WTC11 (cell line): Measurements from ENCODE around the gene DTHD1. TPM values are rescaled to one million over a fixed set of nuclear protein-coding genes. Genes with fewer than 3 reads are reported as not detected.

ENCODE experiments used
- ATAC-seq: fragments of 200-7000 bp; cut with Tn5 transposase; 2 replicates; pipeline ENCODE4 v1.10.0; 2021; ENCODE audit warnings: mild to moderate bottlenecking, moderate library complexity
- CTCF ChIA-PET: fragments of 300-600 bp; sonication (Branson Sonifier 250); formaldehyde crosslinking; loops from one replicate; lab custom pipeline; 2021; ENCODE audit warnings: antibody characterized with exemption; lab: Charles Lee
- POLR2A ChIA-PET: fragments of 350-600 bp; sonication (Branson Sonifier 250); formaldehyde crosslinking; loops from one replicate; lab custom pipeline; 2021; ENCODE audit warnings: antibody characterized with exemption; lab: Charles Lee
- DNase-seq: peaks from one replicate; pipeline ENCODE4 v3.0.0; 2021; ENCODE audit warnings: low spot score
- H3K27ac Mint-ChIP-seq: 2 replicates; pipeline ENCODE4 v1.8.0; 2021; ENCODE audit warnings: mixed read lengths
- H3K27me3 Mint-ChIP-seq: 2 replicates; pipeline ENCODE4 v1.8.0; 2021; ENCODE audit warnings: low read depth, mild to moderate bottlenecking, moderate library complexity, mixed read lengths
- H3K36me3 Mint-ChIP-seq: 2 replicates; pipeline ENCODE4 v1.8.0; 2021; ENCODE audit warnings: mixed read lengths
- H3K4me1 Mint-ChIP-seq: 2 replicates; pipeline ENCODE4 v1.8.0; 2022; ENCODE audit warnings: mixed read lengths
- H3K4me3 Mint-ChIP-seq: 2 replicates; pipeline ENCODE4 v1.8.0; 2021; ENCODE audit warnings: mild to moderate bottlenecking, moderate library complexity, mixed read lengths
- H3K9me3 Mint-ChIP-seq: 2 replicates; pipeline ENCODE4 v1.8.0; 2021; ENCODE audit warnings: mixed read lengths
- GRHL2 ChIP-seq: fragments of 250-450 bp; sonication (Bioruptor Pico); IDR thresholded peaks from 2 replicates; pipeline ENCODE4 v1.8.0; 2022; ENCODE audit warnings: mild to moderate bottlenecking, moderate library complexity; ENCODE audit not compliant: insufficient replicate concordance, severe bottlenecking
- GTF2I ChIP-seq: fragments of 250-450 bp; sonication (Bioruptor Pico); conservative IDR thresholded peaks from 2 replicates; pipeline ENCODE4 v1.4.0; 2021; ENCODE audit warnings: mild to moderate bottlenecking
- KAT7 ChIP-seq: sonication (generic); formaldehyde crosslinking; IDR thresholded peaks from 2 replicates; pipeline ENCODE4 v1.8.1; 2023; ENCODE audit warnings: missing genetic modification reagents, mild to moderate bottlenecking, borderline replicate concordance
- MXD4 ChIP-seq: fragments of 250-450 bp; sonication (Bioruptor Pico); IDR thresholded peaks from 2 replicates; pipeline ENCODE4 v1.8.0; 2021; ENCODE audit warnings: mild to moderate bottlenecking, moderate library complexity, borderline replicate concordance
- NFATC4 ChIP-seq: fragments of 250-450 bp; sonication (Bioruptor Pico); IDR thresholded peaks from 2 replicates; pipeline ENCODE4 v1.9.0; 2021; ENCODE audit warnings: mild to moderate bottlenecking
- OVOL2 ChIP-seq: fragments of 250-450 bp; sonication (Bioruptor Pico); IDR thresholded peaks from 2 replicates; pipeline ENCODE4 v1.9.0; 2021; ENCODE audit warnings: mild to moderate bottlenecking, borderline replicate concordance
- SOX15 ChIP-seq: fragments of 250-450 bp; sonication (Bioruptor Pico); IDR thresholded peaks from 2 replicates; pipeline ENCODE4 v1.9.0; 2021; ENCODE audit warnings: mild to moderate bottlenecking
- SP1 ChIP-seq: sonication (generic); formaldehyde crosslinking; conservative IDR thresholded peaks from 2 replicates; pipeline ENCODE4 v1.8.1; 2022; ENCODE audit warnings: missing genetic modification reagents
- ZNF138 ChIP-seq: sonication (generic); formaldehyde crosslinking; conservative IDR thresholded peaks from 2 replicates; pipeline ENCODE4 v1.8.1; 2022; ENCODE audit warnings: mild to moderate bottlenecking, moderate library complexity, missing genetic modification reagents
- ZNF416 ChIP-seq: fragments of 250-450 bp; sonication (Bioruptor Pico); IDR thresholded peaks from 2 replicates; pipeline ENCODE4 v1.9.0; 2021; ENCODE audit warnings: mild to moderate bottlenecking, inconsistent platforms
- ZNF671 ChIP-seq: fragments of 250-450 bp; sonication (Bioruptor Pico); IDR thresholded peaks from 2 replicates; pipeline ENCODE4 v1.8.0; 2021; ENCODE audit warnings: mild to moderate bottlenecking
- total RNA-seq: library from RNA; stranded (reverse); gene quantifications from 3 replicates; pipeline ENCODE4 v1.2.3, GENCODE V29; 2021
- TF ChIP-seq, protein P1 (sequence below): sonication (generic); formaldehyde crosslinking; IDR thresholded peaks from 2 replicates; pipeline ENCODE4 v1.8.0; 2023; ENCODE audit warnings: mild to moderate bottlenecking, missing genetic modification reagents
- TF ChIP-seq, protein P2 (sequence below): sonication (generic); formaldehyde crosslinking; IDR thresholded peaks from 2 replicates; pipeline ENCODE4 v1.8.1; 2023; ENCODE audit warnings: mild to moderate bottlenecking, moderate library complexity, missing genetic modification reagents
- TF ChIP-seq, protein P3 (sequence below): fragments of 250-450 bp; sonication (Bioruptor Pico); IDR thresholded peaks from 2 replicates; pipeline ENCODE4 v1.8.0; 2021; ENCODE audit warnings: mild to moderate bottlenecking
- TF ChIP-seq, protein P4 (sequence below): sonication (generic); formaldehyde crosslinking; conservative IDR thresholded peaks from 2 replicates; pipeline ENCODE4 v1.8.1; 2023; ENCODE audit warnings: mild to moderate bottlenecking, low read depth, missing genetic modification reagents, moderate library complexity
- TF ChIP-seq, protein P5 (sequence below): sonication (generic); formaldehyde crosslinking; IDR thresholded peaks from 2 replicates; pipeline ENCODE4 v1.8.1; 2023; ENCODE audit warnings: mild to moderate bottlenecking, missing genetic modification reagents
- TF ChIP-seq, protein P6 (sequence below): sonication (generic); formaldehyde crosslinking; conservative IDR thresholded peaks from 2 replicates; pipeline ENCODE4 v1.8.1; 2022; ENCODE audit warnings: mild to moderate bottlenecking, missing genetic modification reagents

DTHD1 gene
- total RNA-seq, 1 experiment from 2014 or later: not detected

DNA sequence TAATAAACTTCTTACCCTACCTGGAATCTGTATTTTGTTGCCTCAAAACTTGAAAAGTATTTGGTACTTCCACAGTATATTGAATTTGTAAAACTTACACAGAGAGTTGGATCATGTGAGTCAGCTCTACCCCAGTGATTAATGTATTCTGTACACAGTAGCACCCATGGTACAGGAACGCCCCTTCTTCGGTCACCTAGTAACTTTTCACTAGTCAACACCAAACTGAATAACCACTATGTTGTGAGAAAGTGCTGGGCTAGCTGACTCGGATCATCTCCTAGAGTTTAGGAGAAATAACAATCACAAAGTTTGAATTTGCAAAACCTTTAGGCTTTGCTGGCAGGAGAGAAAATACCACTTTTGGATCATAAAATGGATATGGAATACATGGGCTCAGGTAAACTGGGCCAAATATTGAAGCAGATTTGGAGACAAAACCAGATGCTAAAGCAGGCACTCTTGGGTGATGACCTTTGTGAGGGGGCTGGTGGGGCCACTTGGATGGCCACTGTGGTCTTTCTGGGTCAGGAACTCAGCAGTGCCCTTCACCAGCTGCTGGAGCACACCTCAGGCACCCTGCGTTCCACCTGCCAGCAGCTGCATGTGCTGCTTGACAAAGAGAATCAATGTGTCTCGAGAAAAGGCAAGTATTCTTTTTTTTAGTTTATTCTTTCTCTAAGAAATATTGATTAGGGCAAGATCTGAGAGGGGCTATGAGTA is at the start of gene DTHD1 (continued):
- TF ChIP-seq GRHL2 (CRISPR knock-in tag) (no peak), KAT7 (CRISPR knock-in tag) (no peak)

DNA sequence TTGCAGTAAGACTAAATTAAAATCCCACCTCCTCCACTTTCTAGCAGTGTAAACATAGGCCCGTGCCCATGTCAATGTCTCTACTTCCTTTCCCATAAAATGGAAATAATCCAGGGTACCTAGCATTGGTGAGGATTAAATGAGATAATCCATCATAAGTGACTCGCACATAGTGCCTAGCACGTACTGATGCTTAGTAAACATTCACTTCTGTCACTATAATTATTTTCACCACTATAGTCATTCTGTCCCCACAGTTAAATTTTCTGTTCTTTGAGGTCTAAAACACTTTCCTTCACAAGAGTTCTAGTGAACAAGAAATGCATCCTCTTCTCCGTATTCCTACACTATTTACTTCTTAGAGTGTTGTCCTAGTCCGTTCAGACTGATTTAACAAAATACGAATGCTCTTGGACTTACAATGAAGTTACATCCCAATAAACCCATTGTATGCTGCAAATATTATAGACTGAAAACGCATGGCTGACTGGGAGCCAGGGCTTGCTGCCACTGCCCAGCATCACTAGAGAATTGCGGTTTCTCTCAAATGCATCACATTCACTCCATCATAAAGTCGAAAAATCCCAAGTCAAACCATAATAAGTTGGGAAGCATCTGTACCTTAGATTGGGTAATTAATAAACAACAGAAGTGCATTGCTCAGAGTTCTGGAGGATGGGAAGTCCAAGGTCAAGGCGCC is 47.7 kb upstream of the DTHD1 start:
- Mint-ChIP-seq H3K9me3 (peaks cover 8% of the 10 kb centered on the region; the same call in 1 of the 2 replicates), H3K4me3 (no peak overlapping the region), H3K36me3 (no peaks in the 10 kb centered on the region), H3K27me3 (0 out of 2 replicates have a peak, but pooled peaks cover 2% of the 10 kb centered on the region), H3K27ac (no peak overlapping the region), H3K4me1 (no peaks in the 10 kb centered on the region)
- POLR2A ChIA-PET: no interaction called here
- DNase-seq: no peak
- TF ChIP-seq ZNF671 (no peak), GTF2I (no peak), OVOL2 (CRISPR knock-in tag) (no peak), MXD4 (CRISPR knock-in tag) (no peak), NFATC4 (CRISPR knock-in tag) (no peak), ZNF138 (CRISPR knock-in tag) (no peak), ZNF416 (CRISPR knock-in tag) (no peak), SP1 (CRISPR knock-in tag) (no peak), SOX15 (CRISPR knock-in tag) (no peak)
- TF ChIP-seq, protein P1, sequence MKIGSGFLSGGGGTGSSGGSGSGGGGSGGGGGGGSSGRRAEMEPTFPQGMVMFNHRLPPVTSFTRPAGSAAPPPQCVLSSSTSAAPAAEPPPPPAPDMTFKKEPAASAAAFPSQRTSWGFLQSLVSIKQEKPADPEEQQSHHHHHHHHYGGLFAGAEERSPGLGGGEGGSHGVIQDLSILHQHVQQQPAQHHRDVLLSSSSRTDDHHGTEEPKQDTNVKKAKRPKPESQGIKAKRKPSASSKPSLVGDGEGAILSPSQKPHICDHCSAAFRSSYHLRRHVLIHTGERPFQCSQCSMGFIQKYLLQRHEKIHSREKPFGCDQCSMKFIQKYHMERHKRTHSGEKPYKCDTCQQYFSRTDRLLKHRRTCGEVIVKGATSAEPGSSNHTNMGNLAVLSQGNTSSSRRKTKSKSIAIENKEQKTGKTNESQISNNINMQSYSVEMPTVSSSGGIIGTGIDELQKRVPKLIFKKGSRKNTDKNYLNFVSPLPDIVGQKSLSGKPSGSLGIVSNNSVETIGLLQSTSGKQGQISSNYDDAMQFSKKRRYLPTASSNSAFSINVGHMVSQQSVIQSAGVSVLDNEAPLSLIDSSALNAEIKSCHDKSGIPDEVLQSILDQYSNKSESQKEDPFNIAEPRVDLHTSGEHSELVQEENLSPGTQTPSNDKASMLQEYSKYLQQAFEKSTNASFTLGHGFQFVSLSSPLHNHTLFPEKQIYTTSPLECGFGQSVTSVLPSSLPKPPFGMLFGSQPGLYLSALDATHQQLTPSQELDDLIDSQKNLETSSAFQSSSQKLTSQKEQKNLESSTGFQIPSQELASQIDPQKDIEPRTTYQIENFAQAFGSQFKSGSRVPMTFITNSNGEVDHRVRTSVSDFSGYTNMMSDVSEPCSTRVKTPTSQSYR: no peak
- TF ChIP-seq, protein P2, sequence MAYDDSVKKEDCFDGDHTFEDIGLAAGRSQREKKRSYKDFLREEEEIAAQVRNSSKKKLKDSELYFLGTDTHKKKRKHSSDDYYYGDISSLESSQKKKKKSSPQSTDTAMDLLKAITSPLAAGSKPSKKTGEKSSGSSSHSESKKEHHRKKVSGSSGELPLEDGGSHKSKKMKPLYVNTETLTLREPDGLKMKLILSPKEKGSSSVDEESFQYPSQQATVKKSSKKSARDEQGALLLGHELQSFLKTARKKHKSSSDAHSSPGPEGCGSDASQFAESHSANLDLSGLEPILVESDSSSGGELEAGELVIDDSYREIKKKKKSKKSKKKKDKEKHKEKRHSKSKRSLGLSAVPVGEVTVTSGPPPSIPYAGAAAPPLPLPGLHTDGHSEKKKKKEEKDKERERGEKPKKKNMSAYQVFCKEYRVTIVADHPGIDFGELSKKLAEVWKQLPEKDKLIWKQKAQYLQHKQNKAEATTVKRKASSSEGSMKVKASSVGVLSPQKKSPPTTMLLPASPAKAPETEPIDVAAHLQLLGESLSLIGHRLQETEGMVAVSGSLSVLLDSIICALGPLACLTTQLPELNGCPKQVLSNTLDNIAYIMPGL: no peak
- TF ChIP-seq, protein P3, sequence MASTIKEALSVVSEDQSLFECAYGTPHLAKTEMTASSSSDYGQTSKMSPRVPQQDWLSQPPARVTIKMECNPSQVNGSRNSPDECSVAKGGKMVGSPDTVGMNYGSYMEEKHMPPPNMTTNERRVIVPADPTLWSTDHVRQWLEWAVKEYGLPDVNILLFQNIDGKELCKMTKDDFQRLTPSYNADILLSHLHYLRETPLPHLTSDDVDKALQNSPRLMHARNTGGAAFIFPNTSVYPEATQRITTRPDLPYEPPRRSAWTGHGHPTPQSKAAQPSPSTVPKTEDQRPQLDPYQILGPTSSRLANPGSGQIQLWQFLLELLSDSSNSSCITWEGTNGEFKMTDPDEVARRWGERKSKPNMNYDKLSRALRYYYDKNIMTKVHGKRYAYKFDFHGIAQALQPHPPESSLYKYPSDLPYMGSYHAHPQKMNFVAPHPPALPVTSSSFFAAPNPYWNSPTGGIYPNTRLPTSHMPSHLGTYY (CRISPR knock-in tag): no peak
- TF ChIP-seq, protein P4, sequence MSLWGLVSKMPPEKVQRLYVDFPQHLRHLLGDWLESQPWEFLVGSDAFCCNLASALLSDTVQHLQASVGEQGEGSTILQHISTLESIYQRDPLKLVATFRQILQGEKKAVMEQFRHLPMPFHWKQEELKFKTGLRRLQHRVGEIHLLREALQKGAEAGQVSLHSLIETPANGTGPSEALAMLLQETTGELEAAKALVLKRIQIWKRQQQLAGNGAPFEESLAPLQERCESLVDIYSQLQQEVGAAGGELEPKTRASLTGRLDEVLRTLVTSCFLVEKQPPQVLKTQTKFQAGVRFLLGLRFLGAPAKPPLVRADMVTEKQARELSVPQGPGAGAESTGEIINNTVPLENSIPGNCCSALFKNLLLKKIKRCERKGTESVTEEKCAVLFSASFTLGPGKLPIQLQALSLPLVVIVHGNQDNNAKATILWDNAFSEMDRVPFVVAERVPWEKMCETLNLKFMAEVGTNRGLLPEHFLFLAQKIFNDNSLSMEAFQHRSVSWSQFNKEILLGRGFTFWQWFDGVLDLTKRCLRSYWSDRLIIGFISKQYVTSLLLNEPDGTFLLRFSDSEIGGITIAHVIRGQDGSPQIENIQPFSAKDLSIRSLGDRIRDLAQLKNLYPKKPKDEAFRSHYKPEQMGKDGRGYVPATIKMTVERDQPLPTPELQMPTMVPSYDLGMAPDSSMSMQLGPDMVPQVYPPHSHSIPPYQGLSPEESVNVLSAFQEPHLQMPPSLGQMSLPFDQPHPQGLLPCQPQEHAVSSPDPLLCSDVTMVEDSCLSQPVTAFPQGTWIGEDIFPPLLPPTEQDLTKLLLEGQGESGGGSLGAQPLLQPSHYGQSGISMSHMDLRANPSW (CRISPR knock-in tag): no peak
- TF ChIP-seq, protein P5, sequence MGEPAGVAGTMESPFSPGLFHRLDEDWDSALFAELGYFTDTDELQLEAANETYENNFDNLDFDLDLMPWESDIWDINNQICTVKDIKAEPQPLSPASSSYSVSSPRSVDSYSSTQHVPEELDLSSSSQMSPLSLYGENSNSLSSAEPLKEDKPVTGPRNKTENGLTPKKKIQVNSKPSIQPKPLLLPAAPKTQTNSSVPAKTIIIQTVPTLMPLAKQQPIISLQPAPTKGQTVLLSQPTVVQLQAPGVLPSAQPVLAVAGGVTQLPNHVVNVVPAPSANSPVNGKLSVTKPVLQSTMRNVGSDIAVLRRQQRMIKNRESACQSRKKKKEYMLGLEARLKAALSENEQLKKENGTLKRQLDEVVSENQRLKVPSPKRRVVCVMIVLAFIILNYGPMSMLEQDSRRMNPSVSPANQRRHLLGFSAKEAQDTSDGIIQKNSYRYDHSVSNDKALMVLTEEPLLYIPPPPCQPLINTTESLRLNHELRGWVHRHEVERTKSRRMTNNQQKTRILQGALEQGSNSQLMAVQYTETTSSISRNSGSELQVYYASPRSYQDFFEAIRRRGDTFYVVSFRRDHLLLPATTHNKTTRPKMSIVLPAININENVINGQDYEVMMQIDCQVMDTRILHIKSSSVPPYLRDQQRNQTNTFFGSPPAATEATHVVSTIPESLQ (CRISPR knock-in tag): no peak
- TF ChIP-seq, protein P6, sequence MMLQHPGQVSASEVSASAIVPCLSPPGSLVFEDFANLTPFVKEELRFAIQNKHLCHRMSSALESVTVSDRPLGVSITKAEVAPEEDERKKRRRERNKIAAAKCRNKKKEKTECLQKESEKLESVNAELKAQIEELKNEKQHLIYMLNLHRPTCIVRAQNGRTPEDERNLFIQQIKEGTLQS (CRISPR knock-in tag): no peak
- no peak for ATAC-seq
- CTCF ChIA-PET: interaction anchor here (1.0 kb wide), 1 partner anchor 11 kb away, joined by 4 read pairs; the partner anchor contains the start of gene ARAP2
